Mesodermal cell (in vitro differentiated cells): ENCODE measurements around the gene ACACB.
"Not testable (repeated sequence)": the region's sequence is repeated elsewhere in the genome, so short reads cannot be mapped to it uniquely, and the experiment has no call there.

Experiments
- H3K27ac ChIP-seq: 2 replicates; pipeline ENCODE4 v1.7.0; 2013; ENCODE audit warnings: mild to moderate bottlenecking, low read depth, low read length, moderate library complexity; ENCODE audit not compliant: severe bottlenecking
- H3K36me3 ChIP-seq: 2 replicates; pipeline ENCODE4 v1.7.1; 2013; ENCODE audit warnings: mild to moderate bottlenecking, low read length, moderate library complexity; ENCODE audit not compliant: control insufficient read depth, insufficient read depth
- H3K4me1 ChIP-seq: one replicate; pipeline ENCODE4 v1.7.1; 2013; ENCODE audit warnings: mild to moderate bottlenecking, low read length; ENCODE audit not compliant: insufficient read depth, control insufficient read depth, poor library complexity, severe bottlenecking
- H3K4me3 ChIP-seq: 2 replicates; pipeline ENCODE4 v1.7.0; 2013; ENCODE audit warnings: low read length, control low read depth, mild to moderate bottlenecking; ENCODE audit not compliant: insufficient read depth, poor library complexity, severe bottlenecking; ENCODE audit errors: extremely low read depth
- H3K9me3 ChIP-seq: 2 replicates; pipeline ENCODE4 v1.7.1; 2013; ENCODE audit warnings: mild to moderate bottlenecking, low read length, moderate library complexity; ENCODE audit not compliant: control insufficient read depth
- WGBS, 2 experiments: methylation state at CpG; one replicate each; pipeline ENCODE4 v1.1.5; 2013; ENCODE audit warnings: missing lambda C conversion rate in 2 of 2; ENCODE audit not compliant: insufficient coverage in 2 of 2; 5-methylcytosine and 5-hydroxymethylcytosine counted together

The ACACB gene

GRCh38 chr12:109160433-109160832, 44.0 kb downstream of the ACACB start:
- Histone ChIP-seq H3K4me3 (no peak overlapping the region), H3K36me3 (no peaks in the 10 kb centered on the region), H3K27ac (no peak overlapping the region), H3K4me1 (no peaks in the 10 kb centered on the region), H3K9me3 (no peaks in the 10 kb centered on the region)
- 94 to 97% methylated on average over 7 of the region's 7 CpGs for WGBS, 2 experiments

GRCh38 chr12:109160873-109161272, 44.5 kb downstream of the ACACB start:
- Histone ChIP-seq H3K9me3 (no peaks in the 10 kb centered on the region), H3K4me1 (no peaks in the 10 kb centered on the region), H3K4me3 (no peak overlapping the region), H3K36me3 (no peaks in the 10 kb centered on the region), H3K27ac (no peak overlapping the region)
- WGBS, 2 experiments, result 82 to 88% methylated on average over 2 to 4 of the region's 4 CpGs

GRCh38 chr12:109162551-109162950, 46.2 kb downstream of the ACACB start:
- no peak overlapping the region for H3K27ac ChIP-seq
- no peaks in the 10 kb centered on the region for H3K36me3 ChIP-seq
- H3K4me1 ChIP-seq, result no peaks in the 10 kb centered on the region
- no peaks in the 10 kb centered on the region for H3K9me3 ChIP-seq
- 95 to 96% methylated on average over 4 to 5 of the region's 5 CpGs for WGBS, 2 experiments
- H3K4me3 ChIP-seq, result no peak overlapping the region

GRCh38 chr12:109163167-109163566, 46.8 kb downstream of the ACACB start:
- H3K9me3 ChIP-seq, result no peaks in the 10 kb centered on the region
- no peak overlapping the region for H3K27ac ChIP-seq
- H3K4me3 ChIP-seq, result no peak overlapping the region
- H3K4me1 ChIP-seq, result no peaks in the 10 kb centered on the region
- WGBS, 2 experiments, result 83 to 98% methylated on average over 5 to 6 of the region's 6 CpGs
- H3K36me3 ChIP-seq, result no peaks in the 10 kb centered on the region

GRCh38 chr12:109165599-109165998, 49.2 kb downstream of the ACACB start:
- Histone ChIP-seq H3K27ac (no peak overlapping the region), H3K4me3 (no peak overlapping the region), H3K36me3 (no peaks in the 10 kb centered on the region), H3K9me3 (no peaks in the 10 kb centered on the region), H3K4me1 (no peaks in the 10 kb centered on the region)
- WGBS, 2 experiments, result 100% methylated on average over 1 of the region's 1 CpG; no CpG with 5 or more reads in 1 of the 2 experiments

GRCh38 chr12:109166371-109166770, 50.0 kb downstream of the ACACB start:
- 87 to 91% methylated on average over 3 to 4 of the region's 9 CpGs for WGBS, 2 experiments
- no peaks in the 10 kb centered on the region for H3K36me3 ChIP-seq
- H3K4me1 ChIP-seq, result no peaks in the 10 kb centered on the region
- H3K4me3 ChIP-seq, result no peak overlapping the region
- H3K27ac ChIP-seq, result no peak overlapping the region
- no peaks in the 10 kb centered on the region for H3K9me3 ChIP-seq

- no peaks in the 10 kb centered on the region for H3K36me3 ChIP-seq
Observed at GRCh38 chr12:109167781-109168180, 51.4 kb downstream of the ACACB start.

GRCh38 chr12:109169262-109169661, 52.9 kb downstream of the ACACB start:
- WGBS, 2 experiments, result 88 to 93% methylated on average over 3 of the region's 3 CpGs
- Histone ChIP-seq H3K36me3 (peaks cover 4% of the 10 kb centered on the region), H3K4me3 (no peak overlapping the region), H3K4me1 (no peaks in the 10 kb centered on the region), H3K27ac (no peak overlapping the region), H3K9me3 (no peaks in the 10 kb centered on the region)

More at GRCh38 chr12:109167781-109168180, 51.4 kb downstream of the ACACB start:
- Histone ChIP-seq H3K4me1 (no peaks in the 10 kb centered on the region), H3K9me3 (no peaks in the 10 kb centered on the region), H3K27ac (no peak overlapping the region), H3K4me3 (no peak overlapping the region)
- WGBS, 2 experiments, result 93 to 96% methylated on average over 18 of the region's 18 CpGs

GRCh38 chr12:109169686-109170085, 53.3 kb downstream of the ACACB start:
- WGBS, 2 experiments, result 89 to 100% methylated on average over 3 to 4 of the region's 6 CpGs
- peaks cover 4% of the 10 kb centered on the region for H3K36me3 ChIP-seq
- no peak overlapping the region for H3K27ac ChIP-seq

GRCh38 chr12:109170324-109170723, 53.9 kb downstream of the ACACB start:
- no peaks in the 10 kb centered on the region for H3K4me1 ChIP-seq
- no peak overlapping the region for H3K4me3 ChIP-seq
- no peak overlapping the region for H3K27ac ChIP-seq
- H3K9me3 ChIP-seq, result no peaks in the 10 kb centered on the region
- peaks cover 4% of the 10 kb centered on the region for H3K36me3 ChIP-seq
- 89 to 95% methylated on average over 7 of the region's 7 CpGs for WGBS, 2 experiments

More at GRCh38 chr12:109169686-109170085, 53.3 kb downstream of the ACACB start:
- Histone ChIP-seq H3K9me3 (no peaks in the 10 kb centered on the region), H3K4me1 (no peaks in the 10 kb centered on the region), H3K4me3 (no peak overlapping the region)

- not testable (repeated sequence) for H3K36me3 ChIP-seq, H3K27ac ChIP-seq, H3K9me3 ChIP-seq, H3K4me3 ChIP-seq, H3K4me1 ChIP-seq
- 100% methylated on average over 2 of the region's 6 CpGs; no CpG with 5 or more reads in 1 of the 2 experiments for WGBS, 2 experiments
Observed at GRCh38 chr12:109172787-109173186, 56.4 kb downstream of the ACACB start.
